CD4-positive, alpha-beta memory T cell (primary cell): ENCODE results near the gene SBSN. TPM values are rescaled to one million over a fixed set of nuclear protein-coding genes. Genes with fewer than 3 reads are reported as not detected.

Experiments used
- CTCF ChIA-PET: fragments of 350-600 bp; sonication (Branson Sonifier 250); formaldehyde crosslinking; loops from one replicate; lab custom pipeline; 2021; ENCODE audit warnings: inconsistent platforms; ENCODE audit not compliant: partially characterized antibody; lab: Charles Lee
- POLR2A ChIA-PET: fragments of 350-600 bp; sonication (Branson Sonifier 250); formaldehyde crosslinking; loops from one replicate; lab custom pipeline; 2021; ENCODE audit not compliant: partially characterized antibody; lab: Charles Lee
- DNase-seq, 5 donors: peaks; one replicate each; pipeline versions ENCODE4 v3.0.0 to v3.0.0-alpha.2; 2020 to 2022; ENCODE audit warnings: mixed read lengths in 1 of 5
- H3K27ac ChIP-seq: one replicate; pipeline ENCODE4 v1.7.0; 2013; ENCODE audit warnings: low read depth, low read length
- H3K27me3 ChIP-seq: 2 replicates; pipeline ENCODE4 v1.7.0; 2013; ENCODE audit warnings: mild to moderate bottlenecking, low read length, moderate library complexity; ENCODE audit not compliant: insufficient read depth
- H3K36me3 ChIP-seq: 2 replicates; pipeline ENCODE4 v1.7.0; 2013; ENCODE audit warnings: mild to moderate bottlenecking, low read length, moderate library complexity; ENCODE audit not compliant: insufficient read depth
- H3K4me1 ChIP-seq: 2 replicates; pipeline ENCODE4 v1.7.0; 2013; ENCODE audit warnings: mild to moderate bottlenecking, low read length, moderate library complexity; ENCODE audit not compliant: insufficient read depth
- H3K4me3 ChIP-seq, 2 donors: one replicate each; pipeline ENCODE4 v1.7.0; 2013; ENCODE audit warnings: low read length in 2 of 2, mild to moderate bottlenecking in 1 of 2
- H3K9me3 ChIP-seq, 2 donors: one replicate each; pipeline ENCODE4 v1.7.0; 2013; ENCODE audit warnings: low read length in 2 of 2, control low read depth in 1 of 2; ENCODE audit not compliant: control insufficient read depth in 1 of 2
- H3K27ac Mint-ChIP-seq, 7 donors: one replicate each; pipeline ENCODE4 v1.8.0; 2020 to 2021; ENCODE audit warnings: mixed read lengths in 7 of 7, mild to moderate bottlenecking in 6 of 7, inconsistent platforms in 3 of 7, moderate library complexity in 3 of 7
- H3K27me3 Mint-ChIP-seq, 2 donors: one replicate each; pipeline ENCODE4 v1.8.0; 2020 to 2021; ENCODE audit warnings: mixed read lengths in 2 of 2
- H3K36me3 Mint-ChIP-seq, 2 donors: one replicate each; pipeline ENCODE4 v1.8.0; 2020 to 2021; ENCODE audit warnings: mixed read lengths in 2 of 2, inconsistent platforms in 1 of 2, mild to moderate bottlenecking in 1 of 2
- H3K4me1 Mint-ChIP-seq, 4 donors: one replicate each; pipeline ENCODE4 v1.8.0; 2020 to 2021; ENCODE audit warnings: mixed read lengths in 4 of 4, mild to moderate bottlenecking in 1 of 4
- H3K4me3 Mint-ChIP-seq, 8 donors: one replicate each; pipeline ENCODE4 v1.8.0; 2020 to 2021; ENCODE audit warnings: mixed read lengths in 8 of 8, mild to moderate bottlenecking in 7 of 8, moderate library complexity in 6 of 8, inconsistent platforms in 3 of 8
- H3K9me3 Mint-ChIP-seq, 8 donors: one replicate each; pipeline ENCODE4 v1.8.0; 2020 to 2021; ENCODE audit warnings: mixed read lengths in 8 of 8, mild to moderate bottlenecking in 5 of 8, inconsistent platforms in 3 of 8, moderate library complexity in 1 of 8
- intact Hi-C: fragments of 100-400 bp; cut with micrococcal nuclease; formaldehyde crosslinking; loops from one replicate; pipeline ENCODE4 v1.15.1; 2023
- polyA plus RNA-seq, 2 donors: library from polyadenylated mRNA; unstranded; fragments of 300-500 nt; fragmentation: Illumina TruSeq; gene quantifications; one replicate each; pipeline ENCODE4 v1.2.3, GENCODE V29; 2021
- total RNA-seq, 2 experiments: library from RNA; stranded (reverse); gene quantifications; one replicate each; pipeline ENCODE4 v1.2.3, GENCODE V29; 2021

SBSN gene
- total and polyA plus RNA-seq, 4 experiments from 2014 or later, result not detected

DNA sequence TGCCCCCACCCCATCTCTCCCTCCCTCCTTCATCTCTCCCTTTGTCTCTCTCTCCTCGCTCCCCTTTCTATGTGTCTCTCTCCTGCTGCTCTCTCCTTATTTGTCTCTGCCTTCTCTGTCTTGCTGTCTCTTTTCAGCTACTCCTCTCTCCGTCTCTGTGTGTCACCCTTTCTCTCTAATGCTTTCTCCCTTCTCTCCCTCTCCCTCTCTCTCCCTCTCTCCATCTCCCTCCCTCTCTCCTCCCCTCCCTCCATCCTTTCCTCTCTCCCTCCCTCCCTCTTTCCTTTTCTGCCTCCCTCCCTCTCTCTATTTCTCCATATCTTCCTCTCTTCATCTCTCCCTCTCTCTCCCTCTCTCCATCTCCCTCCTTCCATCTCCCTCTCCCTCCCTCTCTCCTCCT lies 34.7 kb upstream of the SBSN start:
- CTCF ChIA-PET, result no interaction called here

DNA sequence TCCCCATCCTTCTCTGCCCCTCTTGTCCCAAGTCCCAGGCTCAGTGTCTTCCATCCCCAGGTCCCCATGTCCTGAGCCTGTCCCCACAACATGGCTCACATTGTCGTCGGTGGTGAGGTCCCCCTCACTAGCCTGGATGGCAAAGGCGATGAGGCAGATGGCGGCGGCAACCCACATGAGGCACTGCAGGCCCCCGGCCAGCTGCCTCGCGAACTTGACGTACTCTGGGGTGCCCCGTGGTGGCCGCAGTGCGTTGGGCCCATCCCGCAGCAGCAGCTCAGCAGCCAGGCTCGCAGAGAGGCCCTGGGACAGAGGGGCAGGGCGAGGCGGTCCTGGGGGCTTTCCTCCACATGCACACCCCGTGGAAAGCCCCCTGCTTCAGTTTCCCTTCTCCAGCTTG lies 34.2 kb upstream of the SBSN start:
- H3K27me3 Mint-ChIP-seq, result peaks cover 41 to 44% of the 10 kb centered on the region in 2 donors
- no peaks in the 10 kb centered on the region for H3K36me3 Mint-ChIP-seq
- H3K9me3 ChIP-seq, result no peaks in the 10 kb centered on the region
- ChIA-PET CTCF (no interaction called here), POLR2A (no interaction called here)
- DNase-seq, result no peak
- no peak overlapping the region for H3K4me3 ChIP-seq
- no peak overlapping the region for H3K27ac Mint-ChIP-seq
- H3K4me3 Mint-ChIP-seq, result no peak overlapping the region
- H3K4me1 Mint-ChIP-seq, result peaks cover 4 to 10% (median 5%) of the 10 kb centered on the region in 4 donors
- peaks cover 5% of the 10 kb centered on the region for H3K27me3 ChIP-seq
- H3K27ac ChIP-seq, result no peak overlapping the region
- H3K4me1 ChIP-seq, result peaks cover 12% of the 10 kb centered on the region
- no peaks in the 10 kb centered on the region for H3K36me3 ChIP-seq
- intact Hi-C loops, result no loop called here
- H3K9me3 Mint-ChIP-seq, result peaks cover 0 to 2% (median 0%) of the 10 kb centered on the region in 8 donors

More for the DNA sequence above, 34.7 kb upstream of the SBSN start:
- DNase-seq, result no peak
- no peaks in the 10 kb centered on the region for H3K36me3 ChIP-seq
- H3K4me1 Mint-ChIP-seq, result peaks cover 3 to 9% (median 5%) of the 10 kb centered on the region in 4 donors
- POLR2A ChIA-PET, result no interaction called here
- intact Hi-C loops, result no loop called here
- no peak overlapping the region for H3K27ac ChIP-seq
- H3K4me3 Mint-ChIP-seq, result no peak overlapping the region
- H3K27me3 ChIP-seq, result peaks cover 5% of the 10 kb centered on the region
- peaks cover 43 to 44% of the 10 kb centered on the region in 2 donors for H3K27me3 Mint-ChIP-seq
- H3K36me3 Mint-ChIP-seq, result no peaks in the 10 kb centered on the region
- H3K4me1 ChIP-seq, result peaks cover 11% of the 10 kb centered on the region
- no peaks in the 10 kb centered on the region for H3K9me3 ChIP-seq
- H3K4me3 ChIP-seq, result no peak overlapping the region
- peaks cover 0 to 2% (median 0%) of the 10 kb centered on the region in 8 donors for H3K9me3 Mint-ChIP-seq
- no peak overlapping the region for H3K27ac Mint-ChIP-seq

GRCh38 chr19:35561436-35561835 lies 33.3 kb upstream of the SBSN start:
- no peak for DNase-seq
- no peaks in the 10 kb centered on the region for H3K36me3 Mint-ChIP-seq
- H3K4me3 Mint-ChIP-seq, result no peak overlapping the region
- CTCF ChIA-PET, result no interaction called here
- H3K4me1 Mint-ChIP-seq, result peaks cover 7 to 13% (median 9%) of the 10 kb centered on the region in 4 donors
- Histone ChIP-seq H3K27ac (no peak overlapping the region), H3K4me1 (peaks cover 12% of the 10 kb centered on the region), H3K27me3 (peaks cover 5% of the 10 kb centered on the region), H3K9me3 (no peaks in the 10 kb centered on the region), H3K36me3 (no peaks in the 10 kb centered on the region), H3K4me3 (no peak overlapping the region)
- H3K27ac Mint-ChIP-seq, result peak overlapping the region in 1 of 7 donors; percentile 57
- H3K9me3 Mint-ChIP-seq, result peaks cover 0 to 2% (median 0%) of the 10 kb centered on the region in 8 donors
- H3K27me3 Mint-ChIP-seq, result peaks cover 35 to 40% of the 10 kb centered on the region in 2 donors
- intact Hi-C loops, result no loop called here
- POLR2A ChIA-PET, result no interaction called here

DNA sequence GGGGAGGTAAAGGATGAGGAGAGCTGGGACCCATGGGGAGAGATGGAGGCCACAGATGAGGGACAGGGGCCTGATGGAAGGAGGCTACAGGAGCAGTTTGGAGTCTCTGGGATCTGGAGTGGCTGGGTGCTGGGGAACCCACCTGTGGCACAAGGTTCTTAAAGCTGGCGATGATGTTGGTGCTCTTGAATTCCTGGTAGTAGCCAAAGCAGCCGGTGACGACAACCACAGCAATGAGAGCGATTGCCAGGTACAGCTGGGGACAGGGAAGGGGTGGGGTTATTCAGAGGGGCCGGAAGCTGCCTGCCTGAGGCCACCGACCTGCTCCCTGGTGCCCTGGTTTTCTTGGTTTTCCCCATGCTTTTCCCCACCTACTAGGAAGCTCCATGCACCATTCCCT lies 32.6 kb upstream of the SBSN start:
- H3K4me1 ChIP-seq, result peaks cover 12% of the 10 kb centered on the region
- DNase-seq, result no peak
- CTCF ChIA-PET, result no interaction called here

GRCh38 chr19:35560271-35560670 lies 32.2 kb upstream of the SBSN start:
- H3K9me3 ChIP-seq, result no peaks in the 10 kb centered on the region
- Mint-ChIP-seq H3K4me3 (peak overlapping the region in 1 of 8 donors; percentile 24), H3K4me1 (peaks cover 7 to 19% (median 12%) of the 10 kb centered on the region in 4 donors), H3K27ac (no peak overlapping the region), H3K9me3 (peaks cover 0 to 4% (median 0%) of the 10 kb centered on the region in 8 donors), H3K27me3 (peaks cover 33 to 38% of the 10 kb centered on the region in 2 donors), H3K36me3 (no peaks in the 10 kb centered on the region)
- H3K36me3 ChIP-seq, result no peaks in the 10 kb centered on the region
- ChIA-PET POLR2A (no interaction called here), CTCF (no interaction called here)
- peaks cover 12% of the 10 kb centered on the region for H3K4me1 ChIP-seq
- no peak overlapping the region for H3K27ac ChIP-seq
- peaks cover 5% of the 10 kb centered on the region for H3K27me3 ChIP-seq
- no peak for DNase-seq
- intact Hi-C loops, result no loop called here
- no peak overlapping the region for H3K4me3 ChIP-seq

More for the DNA sequence above, 32.6 kb upstream of the SBSN start:
- intact Hi-C loops, result no loop called here
- Histone ChIP-seq H3K9me3 (no peaks in the 10 kb centered on the region), H3K4me3 (no peak overlapping the region), H3K27ac (no peak overlapping the region), H3K36me3 (no peaks in the 10 kb centered on the region), H3K27me3 (peaks cover 5% of the 10 kb centered on the region)
- Mint-ChIP-seq H3K36me3 (no peaks in the 10 kb centered on the region), H3K4me3 (peak overlapping the region in 2 of 8 donors; percentile 19 to 21), H3K27ac (no peak overlapping the region), H3K27me3 (peaks cover 37 to 40% of the 10 kb centered on the region in 2 donors), H3K9me3 (peaks cover 0 to 4% (median 0%) of the 10 kb centered on the region in 8 donors), H3K4me1 (peaks cover 7 to 18% (median 12%) of the 10 kb centered on the region in 4 donors)
- POLR2A ChIA-PET, result no interaction called here

DNA sequence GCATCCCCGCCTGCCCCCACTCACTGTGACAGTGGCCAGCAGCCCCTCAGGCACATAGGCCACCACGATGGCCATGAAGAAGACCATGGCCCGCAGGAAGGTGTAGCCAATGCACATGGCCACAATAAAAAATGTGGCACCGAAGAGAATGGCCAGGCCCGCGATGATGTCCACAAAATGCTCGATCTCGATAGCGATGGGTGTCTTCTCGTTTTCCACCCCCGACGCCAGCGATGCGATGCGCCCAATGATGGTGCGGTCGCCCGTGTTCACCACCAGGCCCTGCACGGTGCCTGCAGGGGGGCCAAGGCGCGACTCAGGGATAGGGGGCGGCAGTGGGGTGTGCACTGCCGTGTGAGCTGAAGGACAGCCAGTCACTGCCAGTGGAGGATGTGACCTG lies 31.7 kb upstream of the SBSN start:
- Histone ChIP-seq H3K9me3 (no peaks in the 10 kb centered on the region), H3K27me3 (peaks cover 5% of the 10 kb centered on the region), H3K36me3 (no peaks in the 10 kb centered on the region), H3K27ac (no peak overlapping the region), H3K4me3 (no peak overlapping the region), H3K4me1 (peaks cover 12% of the 10 kb centered on the region)
- intact Hi-C loops, result no loop called here
- DNase-seq, result no peak
- ChIA-PET CTCF (no interaction called here), POLR2A (no interaction called here)
- Mint-ChIP-seq H3K27ac (no peak overlapping the region), H3K27me3 (peaks cover 32 to 34% of the 10 kb centered on the region in 2 donors), H3K36me3 (no peaks in the 10 kb centered on the region), H3K9me3 (peaks cover 0 to 4% (median 0%) of the 10 kb centered on the region in 8 donors), H3K4me1 (peaks cover 7 to 19% (median 12%) of the 10 kb centered on the region in 4 donors), H3K4me3 (peak overlapping the region in 1 of 8 donors; percentile 32)

DNA sequence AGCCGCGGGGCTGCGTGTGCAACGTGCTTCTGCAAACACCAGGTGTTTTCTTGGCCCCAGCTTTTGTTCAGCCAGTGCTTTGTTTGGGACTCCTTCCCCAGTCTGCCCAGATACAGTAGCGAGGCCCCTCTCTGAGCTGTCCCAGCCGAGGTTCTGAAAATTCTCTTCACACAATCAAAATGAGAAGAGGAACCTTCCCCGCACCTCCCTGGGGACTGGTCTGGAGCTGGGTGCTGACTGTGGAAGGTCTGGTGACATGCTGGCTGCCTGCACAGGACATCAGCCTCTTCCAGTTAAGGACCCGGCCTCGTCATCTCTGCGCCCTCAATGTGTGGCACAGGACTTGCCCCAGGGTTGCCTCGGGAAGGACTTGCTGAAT lies 31.2 kb upstream of the SBSN start:
- Mint-ChIP-seq H3K4me1 (peaks cover 7 to 19% (median 12%) of the 10 kb centered on the region in 4 donors), H3K36me3 (no peaks in the 10 kb centered on the region), H3K4me3 (peak overlapping the region in 3 of 8 donors; percentile 31 to 47 (median 32)), H3K27ac (no peak overlapping the region), H3K27me3 (peaks cover 29 to 30% of the 10 kb centered on the region in 2 donors), H3K9me3 (peaks cover 0 to 4% (median 0%) of the 10 kb centered on the region in 8 donors)
- Histone ChIP-seq H3K27me3 (peaks cover 5% of the 10 kb centered on the region), H3K27ac (no peak overlapping the region), H3K9me3 (no peaks in the 10 kb centered on the region), H3K36me3 (no peaks in the 10 kb centered on the region), H3K4me1 (peaks cover 12% of the 10 kb centered on the region), H3K4me3 (no peak overlapping the region)
- intact Hi-C loops, result no loop called here
- DNase-seq, result no peak
- POLR2A ChIA-PET, result no interaction called here
- CTCF ChIA-PET, result no interaction called here
